Muscle of arm (tissue), 12 donors: Measurements from ENCODE around the gene PKHD1. TPM values are rescaled to one million over a fixed set of nuclear protein-coding genes. Genes with fewer than 3 reads are reported as not detected.
"Not testable (repeated sequence)": the region's sequence is repeated elsewhere in the genome, so short reads cannot be mapped to it uniquely, and the experiment has no call there.

Source experiments
- DNase-seq: peaks from one replicate; pipeline ENCODE4 v3.0.0-alpha.2; 2013
- polyA plus RNA-seq, 12 donors: library from polyadenylated mRNA; unstranded; fragments of 120-200 nt; gene quantifications; one replicate each; pipeline ENCODE4 v1.2.1, GENCODE V29; 2013; ENCODE audit not compliant: insufficient read length in 12 of 12

PKHD1 gene
- polyA plus RNA-seq, 12 donors: 2.2 to 10.4 (median 5.1) TPM; not detected in 1

GRCh38 chr6:51932956-51933355 is 154.5 kb downstream of the PKHD1 start:
- DNase-seq: no peak

GRCh38 chr6:51930602-51931001 is 156.8 kb downstream of the PKHD1 start:
- no peak for DNase-seq

GRCh38 chr6:51929934-51930574 is 157.4 kb downstream of the PKHD1 start:
- DNase-seq: no peak

- DNase-seq: no peak
These were observed 159.1 kb downstream of the PKHD1 start for GRCh38 chr6:51928320-51928719.

- no peak for DNase-seq
These were observed 160.0 kb downstream of the PKHD1 start for GRCh38 chr6:51927450-51927849.

- no peak for DNase-seq
These were observed 161.3 kb downstream of the PKHD1 start for GRCh38 chr6:51926125-51926524.

GRCh38 chr6:51922479-51922878 is 164.9 kb downstream of the PKHD1 start:
- not testable (repeated sequence) for DNase-seq

GRCh38 chr6:51918347-51918746 is 169.1 kb downstream of the PKHD1 start:
- not testable (repeated sequence) for DNase-seq

- DNase-seq: no peak
These were observed 172.3 kb downstream of the PKHD1 start for GRCh38 chr6:51915098-51915497.

- DNase-seq: no peak
These were observed 174.1 kb downstream of the PKHD1 start for GRCh38 chr6:51913265-51913664.

GRCh38 chr6:51910851-51911250 is 176.6 kb downstream of the PKHD1 start:
- DNase-seq: no peak

GRCh38 chr6:51908243-51908642 is 179.2 kb downstream of the PKHD1 start:
- DNase-seq: no peak

GRCh38 chr6:51901766-51902764 is 185.3 kb downstream of the PKHD1 start:
- DNase-seq: no peak

GRCh38 chr6:51893366-51893765 is 194.0 kb downstream of the PKHD1 start:
- no peak for DNase-seq

- DNase-seq: no peak
These were observed 194.7 kb downstream of the PKHD1 start for GRCh38 chr6:51892750-51893149.

- no peak for DNase-seq
These were observed 195.1 kb downstream of the PKHD1 start for GRCh38 chr6:51892339-51892738.

- no peak for DNase-seq
These were observed 195.6 kb downstream of the PKHD1 start for GRCh38 chr6:51891784-51892183.

GRCh38 chr6:51887859-51888258 is 199.6 kb downstream of the PKHD1 start:
- DNase-seq: no peak

- no peak for DNase-seq
These were observed 201.5 kb downstream of the PKHD1 start for GRCh38 chr6:51885957-51886356.

- no peak for DNase-seq
These were observed 218.6 kb downstream of the PKHD1 start for GRCh38 chr6:51868591-51869355.

- no peak for DNase-seq
These were observed 220.5 kb downstream of the PKHD1 start for GRCh38 chr6:51866867-51867266.

GRCh38 chr6:51865996-51866395 is 221.4 kb downstream of the PKHD1 start:
- no peak for DNase-seq
